Stimulated activated CD8-positive, alpha-beta memory T cell treated with anti-CD3 and anti-CD28 coated beads, Interleukin-12 subunit alpha, Interleukin-12 subunit beta, amount 100 ng/mL, for 4 hours (primary cell): ENCODE results near the gene DCDC2.
"Not testable (repeated sequence)": the region's sequence is repeated elsewhere in the genome, so short reads cannot be mapped to it uniquely, and the experiment has no call there.

Experiments used
- DNase-seq: peaks from one replicate; pipeline ENCODE4 v3.0.0-alpha.2; 2020; ENCODE audit warnings: low read depth

DCDC2 gene

DNA sequence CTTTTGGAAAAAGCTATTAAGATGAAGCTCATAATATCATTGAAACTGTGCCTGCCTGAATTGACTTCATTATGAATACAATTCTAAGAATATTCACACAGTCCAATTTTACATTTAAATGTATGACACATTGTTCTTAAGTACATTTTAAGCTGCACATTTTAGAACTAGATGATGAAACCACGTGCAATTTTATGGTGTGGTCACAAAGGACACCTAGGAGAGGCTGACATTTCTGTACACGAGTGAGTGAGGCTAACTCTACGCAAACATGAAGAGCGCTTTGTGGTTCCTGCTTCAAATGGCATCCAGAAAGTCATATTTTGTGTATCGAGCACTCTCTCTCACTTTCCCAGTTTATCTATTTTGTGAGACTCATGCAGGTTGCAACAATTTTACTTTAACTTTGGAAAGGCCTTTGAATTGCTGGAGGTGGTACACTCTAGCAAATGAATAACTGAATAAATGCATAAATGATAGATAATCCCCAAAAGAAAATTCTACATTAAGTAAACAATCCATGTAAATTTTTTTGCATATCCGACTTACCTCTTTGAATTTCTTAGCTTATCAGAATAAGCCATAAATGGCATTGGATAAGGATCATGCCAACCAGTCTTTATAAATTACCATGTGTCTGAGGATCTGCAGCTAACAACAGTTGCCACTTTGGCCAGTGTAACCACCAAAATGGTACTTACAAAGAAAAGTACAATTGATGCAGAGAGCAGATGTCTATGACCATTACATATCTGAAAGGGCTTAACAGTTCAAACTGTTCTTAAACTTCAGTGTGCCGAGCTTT, 134.5 kb downstream of the DCDC2 start:
- no peak for DNase-seq

- DNase-seq, result no peak
Measured at GRCh38 chr6:24219670-24220069, 138.2 kb downstream of the DCDC2 start.

DNA sequence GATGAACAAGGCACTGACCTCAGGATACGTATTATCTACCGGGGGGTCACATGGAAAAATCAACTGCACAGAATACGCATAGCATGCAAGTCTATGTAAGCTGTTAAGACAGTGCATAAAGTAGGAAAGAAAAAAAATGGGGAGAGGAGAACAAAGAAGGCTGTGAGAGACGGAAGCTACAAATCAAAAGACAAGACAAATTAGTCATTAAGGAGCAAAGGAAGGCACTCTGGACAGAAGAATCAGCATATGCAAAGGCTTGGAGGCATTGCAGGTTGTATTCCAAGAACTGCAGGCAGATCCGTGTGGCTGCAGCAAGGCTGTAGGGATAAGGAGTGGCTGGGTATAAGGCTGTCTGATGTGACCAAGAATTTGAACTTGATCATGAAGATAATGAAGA, 142.9 kb downstream of the DCDC2 start:
- no peak for DNase-seq

- no peak for DNase-seq
Measured at GRCh38 chr6:24207413-24207812, 150.4 kb downstream of the DCDC2 start.

GRCh38 chr6:24205020-24205492, 152.8 kb downstream of the DCDC2 start:
- DNase-seq, result no peak

DNA sequence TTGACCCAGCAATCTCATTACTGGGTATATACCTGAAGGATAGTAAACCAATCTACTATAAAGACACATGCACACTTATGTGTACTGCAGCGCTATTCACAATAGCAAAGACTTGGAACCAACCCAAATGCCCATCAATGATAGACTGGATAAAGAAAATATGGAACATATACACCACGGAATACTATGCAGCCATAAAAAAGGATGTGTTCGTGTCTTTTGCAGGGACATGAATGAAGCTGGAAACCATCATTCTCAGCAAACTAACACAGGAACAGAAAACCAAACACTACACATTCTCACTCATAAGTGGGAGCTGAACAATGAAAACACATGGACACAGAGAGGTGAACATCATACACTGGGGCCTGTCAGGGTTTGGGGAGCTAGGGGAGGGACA, 153.7 kb downstream of the DCDC2 start:
- DNase-seq, result not testable (repeated sequence)

DNA sequence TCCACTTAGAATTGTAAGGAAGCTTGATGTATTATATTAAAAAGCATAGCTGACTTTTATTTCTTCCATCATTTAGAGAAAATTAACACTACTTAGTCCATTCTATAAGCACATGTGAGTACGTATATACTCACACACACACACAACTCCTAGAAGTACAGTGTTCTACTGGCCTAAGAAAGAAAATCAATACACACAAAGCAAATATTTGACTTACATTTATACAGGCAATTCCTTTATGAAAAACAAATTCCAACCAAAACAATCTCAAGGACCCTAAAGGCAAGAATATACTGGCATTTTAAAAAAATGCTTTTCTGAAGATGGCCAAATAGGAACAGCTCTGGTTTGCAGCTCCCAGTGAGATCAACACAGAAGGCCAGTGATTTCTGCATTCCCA, 160.0 kb downstream of the DCDC2 start:
- no peak for DNase-seq

- DNase-seq, result no peak
Measured at GRCh38 chr6:24195836-24196597, 161.8 kb downstream of the DCDC2 start.

DNA sequence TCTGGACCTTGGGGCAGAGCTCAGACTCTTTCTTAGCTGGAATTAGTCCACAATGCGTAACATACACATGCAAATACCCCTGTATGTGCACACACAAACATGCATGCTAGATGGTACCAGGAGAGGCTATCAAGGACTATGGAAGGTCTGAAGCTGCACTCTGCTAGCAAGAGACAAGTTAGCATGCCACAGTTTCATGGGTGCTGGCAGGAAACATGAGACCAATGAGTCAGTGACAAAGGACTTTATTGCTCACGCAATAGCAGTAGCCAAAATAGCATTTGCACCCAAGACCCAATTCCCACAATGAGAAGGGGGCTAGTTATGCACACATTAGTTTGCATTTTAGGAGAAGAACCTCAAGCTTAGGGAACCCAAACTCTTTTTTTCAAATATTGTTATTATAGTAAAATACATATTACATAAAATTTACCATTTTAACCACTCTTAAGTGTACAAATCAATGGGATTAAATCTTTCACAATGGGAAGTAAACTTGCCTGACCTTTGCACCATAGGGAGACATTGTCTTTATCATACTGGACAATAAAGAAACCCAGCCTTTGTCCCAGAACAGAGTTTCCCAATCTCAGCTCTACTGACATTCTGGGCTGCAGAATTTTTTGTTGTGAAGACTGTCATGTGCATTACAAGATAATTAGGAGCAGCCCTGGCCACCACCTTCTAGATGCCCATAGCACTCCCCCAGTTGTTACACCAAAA, 162.7 kb downstream of the DCDC2 start:
- DNase-seq, result no peak

DNA sequence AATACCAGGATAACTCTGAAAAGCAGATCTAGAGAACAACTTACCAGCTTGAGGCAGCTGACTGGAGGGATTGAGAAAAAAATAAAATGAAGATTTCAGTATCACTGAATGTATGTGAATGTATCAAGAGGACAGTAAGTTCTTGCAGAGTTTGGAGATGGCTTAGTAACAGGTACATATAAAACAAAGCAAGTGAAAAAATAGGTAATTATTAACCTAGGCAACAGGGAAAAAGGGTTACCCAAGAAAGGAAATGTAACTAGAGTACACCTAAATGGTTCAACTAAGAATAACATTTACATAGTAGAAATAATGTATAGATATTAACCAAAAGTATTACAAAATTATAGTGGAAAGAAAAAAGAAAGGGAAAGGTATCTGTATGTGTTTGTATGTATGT, 164.5 kb downstream of the DCDC2 start:
- no peak for DNase-seq

- DNase-seq, result no peak
Measured at GRCh38 chr6:24191346-24191745, 166.5 kb downstream of the DCDC2 start.

DNA sequence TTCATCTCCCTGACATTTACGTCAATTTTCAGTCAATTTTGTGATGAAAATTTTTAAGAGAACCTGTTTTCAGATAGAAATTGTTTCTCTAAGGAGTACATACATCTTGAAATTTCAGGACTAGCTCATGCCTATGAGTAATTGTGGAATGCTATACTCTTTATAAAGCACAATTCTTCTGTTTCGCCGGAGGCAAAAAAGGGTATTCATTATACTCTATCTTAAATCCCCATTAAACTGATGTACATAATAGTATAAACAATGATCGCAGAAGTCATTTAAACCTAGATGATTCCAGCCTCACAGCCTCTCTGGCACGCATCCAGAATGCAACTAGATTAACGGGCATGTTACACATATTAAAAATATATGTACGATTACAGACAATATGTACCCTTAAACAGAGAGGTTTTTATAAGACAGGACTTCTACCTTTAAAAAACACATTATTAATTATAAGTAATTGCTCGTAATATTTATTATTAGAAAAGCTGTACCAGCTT, 169.2 kb downstream of the DCDC2 start:
- no peak for DNase-seq

GRCh38 chr6:24187965-24188577, 169.8 kb downstream of the DCDC2 start:
- DNase-seq, result no peak

- DNase-seq, result no peak
Measured at GRCh38 chr6:24186349-24186748, 171.5 kb downstream of the DCDC2 start.

GRCh38 chr6:24183584-24183983, 174.3 kb downstream of the DCDC2 start:
- DNase-seq, result no peak

DNA sequence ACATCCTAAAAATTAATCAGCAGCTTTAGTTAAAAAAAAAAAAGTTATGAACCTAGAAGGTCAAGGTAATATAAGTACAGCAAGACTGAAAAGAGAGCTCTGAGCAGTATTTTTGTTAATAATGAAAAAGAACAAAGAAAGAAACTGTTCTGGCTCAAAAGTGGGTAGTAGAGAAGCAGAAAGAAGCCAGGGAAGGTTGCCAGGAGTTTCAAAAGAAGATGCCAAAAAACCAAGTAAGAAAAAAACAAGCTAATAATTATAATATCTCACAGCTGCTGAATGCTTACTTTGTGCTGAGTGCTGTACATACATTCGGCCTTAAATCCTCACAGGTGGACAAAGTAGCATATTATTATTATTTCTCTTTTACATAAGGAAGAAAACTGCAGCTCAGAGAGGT, 200.0 kb downstream of the DCDC2 start:
- DNase-seq, result no peak

GRCh38 chr6:24154121-24154520, 203.7 kb downstream of the DCDC2 start:
- no peak for DNase-seq

DNA sequence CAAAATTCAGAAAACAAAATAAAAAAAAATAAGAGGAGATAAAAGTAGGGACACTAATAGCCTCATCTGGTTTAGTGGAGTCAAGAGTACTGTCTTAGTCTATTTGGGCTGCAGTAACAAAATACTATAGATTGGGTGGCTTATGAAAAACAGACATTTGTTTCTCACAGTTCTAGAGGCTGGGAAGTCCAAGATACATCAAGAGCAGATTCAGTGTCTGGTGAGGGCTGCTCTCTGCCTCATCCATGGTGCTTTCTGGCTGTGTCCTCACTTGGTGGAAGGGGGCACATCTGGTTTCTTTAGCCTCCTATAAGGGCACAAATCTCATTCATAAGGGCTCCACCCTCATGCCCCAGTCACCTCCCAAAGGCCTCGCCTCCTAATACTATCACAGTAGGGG, 205.8 kb downstream of the DCDC2 start:
- DNase-seq, result no peak

DNA sequence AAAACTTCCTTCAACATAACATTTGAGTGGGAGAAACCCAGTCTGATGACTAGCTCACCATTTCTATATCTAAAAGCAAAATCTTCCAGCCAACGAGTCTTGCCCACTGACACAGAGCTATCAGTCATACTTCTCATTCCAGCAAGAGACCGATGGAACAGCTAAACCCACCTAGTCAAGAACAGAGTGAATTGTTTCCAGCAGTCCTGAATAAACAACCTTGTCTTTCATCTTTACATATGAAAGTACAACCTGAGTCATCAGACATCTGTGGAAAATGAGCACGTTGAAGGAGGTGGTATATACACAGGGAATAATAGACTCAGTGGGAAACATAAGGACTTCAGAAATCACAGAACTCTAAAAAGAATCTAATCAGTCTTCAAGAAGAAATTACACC, 208.0 kb downstream of the DCDC2 start:
- DNase-seq, result no peak

- no peak for DNase-seq
Measured at GRCh38 chr6:24149296-24149695, 208.6 kb downstream of the DCDC2 start.

GRCh38 chr6:24148684-24149083, 209.2 kb downstream of the DCDC2 start:
- no peak for DNase-seq

DNA sequence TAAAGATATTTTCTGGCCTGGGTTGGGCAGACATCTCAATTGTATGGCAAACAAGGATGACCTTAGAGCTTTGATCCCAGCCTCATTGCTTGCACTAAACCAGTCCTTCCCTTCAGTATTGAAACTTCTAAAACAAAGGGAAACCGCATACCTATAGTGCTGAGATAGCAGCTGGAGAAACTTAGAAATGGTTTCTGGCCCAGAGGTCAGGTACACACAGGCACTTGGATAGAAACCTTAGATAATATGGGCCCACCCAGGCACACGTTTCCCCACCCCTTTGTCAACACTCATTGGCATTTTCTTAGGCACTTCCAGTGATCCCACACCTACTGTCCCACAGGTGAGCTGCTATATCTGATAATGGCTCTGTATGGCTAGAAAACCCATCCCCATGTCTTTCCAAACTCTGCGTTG, 209.7 kb downstream of the DCDC2 start:
- no peak for DNase-seq
